Right forelimb (tissue), 1 donor: ENCODE data around the gene PCCA.

Experiments used
- DNase-seq: peaks from one replicate; pipeline ENCODE4 v3.0.0-alpha.2; 2018

Gene PCCA

GRCh38 chr13:100483841-100484381 is 395.0 kb downstream of the PCCA start:
- DNase-seq: no peak

GRCh38 chr13:100484702-100485101 is 395.8 kb downstream of the PCCA start:
- no peak for DNase-seq

- DNase-seq: no peak
Measured at GRCh38 chr13:100485265-100485664, 396.4 kb downstream of the PCCA start.

DNA sequence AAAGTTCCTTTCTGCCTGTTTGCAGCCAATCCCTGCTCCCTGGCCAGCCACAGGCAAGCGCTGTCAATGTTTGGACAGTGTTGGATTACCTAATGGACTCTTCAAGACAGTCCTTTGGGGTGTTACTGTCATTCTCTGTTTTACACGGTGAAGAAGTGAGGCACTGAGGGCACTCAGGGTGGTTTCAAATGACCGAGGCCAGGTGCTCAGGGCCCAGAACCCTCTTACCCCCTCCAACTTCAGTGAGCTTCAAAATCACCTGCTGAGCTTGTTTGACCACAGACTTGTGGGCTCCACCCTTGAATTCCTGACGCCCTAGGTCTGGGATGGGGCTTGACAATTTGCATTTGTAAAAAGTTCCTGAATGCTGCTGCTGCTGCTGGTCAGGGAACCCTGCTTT is 401.8 kb downstream of the PCCA start:
- DNase-seq: no peak

DNA sequence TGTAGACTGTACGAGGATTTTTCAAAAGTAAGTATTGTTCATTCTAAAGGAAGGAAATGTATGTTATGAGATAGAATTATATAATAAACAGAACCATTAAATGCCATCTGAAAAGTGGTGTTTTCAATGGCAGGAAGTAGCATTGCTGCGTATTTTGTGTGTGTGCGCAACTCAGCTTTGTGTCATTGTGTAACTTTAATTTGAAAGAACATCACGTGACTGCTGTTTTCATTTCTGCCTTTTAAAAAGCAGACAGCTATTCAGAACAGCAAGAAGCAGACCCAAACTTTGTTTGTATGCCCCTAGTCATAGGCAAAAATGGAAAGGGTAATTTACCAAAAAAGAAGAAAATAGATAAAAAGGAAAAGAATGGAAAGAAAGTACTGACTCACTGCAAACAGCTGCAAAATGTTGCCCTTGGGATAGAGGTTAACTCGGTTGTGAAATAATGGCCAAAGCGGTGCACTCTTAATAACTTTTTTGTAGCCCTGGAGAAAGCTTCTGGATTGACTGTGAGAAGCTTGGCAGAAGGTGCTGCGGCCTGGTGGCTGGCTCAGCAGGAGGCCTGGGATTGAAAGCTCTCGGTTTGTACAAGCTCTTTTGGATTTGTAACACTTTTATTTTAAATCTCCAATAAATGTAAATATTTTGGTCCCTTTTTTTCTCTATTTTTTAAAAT is 402.4 kb downstream of the PCCA start:
- DNase-seq: no peak

- DNase-seq: no peak
Measured at GRCh38 chr13:100493418-100493817, 404.5 kb downstream of the PCCA start.

GRCh38 chr13:100495455-100495854 is 406.6 kb downstream of the PCCA start:
- DNase-seq: no peak

DNA sequence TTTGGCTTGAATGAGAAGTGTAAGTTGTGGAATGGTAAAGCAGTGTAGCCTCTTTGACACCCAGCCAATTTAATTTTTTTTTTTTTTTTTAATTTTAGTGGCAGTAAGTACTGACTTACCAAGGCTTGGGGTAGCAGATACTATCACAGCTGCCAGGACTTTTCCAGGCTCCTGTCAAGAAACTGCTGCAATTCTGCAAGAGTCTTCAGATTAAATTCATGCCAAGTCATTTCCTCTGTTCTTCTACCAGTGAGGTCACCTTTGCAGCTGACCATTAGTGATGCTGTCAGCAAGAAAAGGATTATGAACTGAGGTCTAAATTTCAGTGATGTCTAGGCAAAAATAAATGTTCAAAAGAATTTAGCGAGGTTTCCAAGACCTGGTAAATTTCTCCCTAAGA is 408.5 kb downstream of the PCCA start:
- no peak for DNase-seq

- no peak for DNase-seq
Measured at GRCh38 chr13:100502446-100502845, 413.6 kb downstream of the PCCA start.

- no peak for DNase-seq
Measured at GRCh38 chr13:100503622-100504021, 414.7 kb downstream of the PCCA start.

GRCh38 chr13:100506154-100506553 is 417.3 kb downstream of the PCCA start:
- no peak for DNase-seq

- DNase-seq: no peak
Measured at GRCh38 chr13:100506600-100507422, 417.9 kb downstream of the PCCA start.

DNA sequence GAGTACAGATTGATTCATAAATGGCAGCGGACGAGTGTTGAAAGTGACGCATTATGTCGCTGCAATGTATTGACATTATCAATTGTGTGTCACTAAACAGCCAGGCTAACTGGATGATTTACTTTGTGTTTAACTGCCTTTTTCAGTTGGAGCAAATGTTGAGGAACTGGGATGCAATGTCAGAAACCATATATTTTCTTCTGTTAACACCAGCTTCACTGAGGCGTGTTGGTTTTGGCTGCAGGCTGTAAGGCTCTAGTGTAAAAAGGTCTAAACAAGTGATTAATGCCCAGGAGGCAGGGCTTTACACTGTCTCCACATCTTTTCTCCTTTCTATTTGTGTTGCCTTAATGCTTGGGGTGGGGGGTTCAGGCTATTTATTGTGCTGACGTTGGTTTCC is 419.6 kb downstream of the PCCA start:
- no peak for DNase-seq

- no peak for DNase-seq
Measured at GRCh38 chr13:100508996-100509395, 420.1 kb downstream of the PCCA start.

GRCh38 chr13:100510208-100510957 is 421.5 kb downstream of the PCCA start:
- DNase-seq: no peak

DNA sequence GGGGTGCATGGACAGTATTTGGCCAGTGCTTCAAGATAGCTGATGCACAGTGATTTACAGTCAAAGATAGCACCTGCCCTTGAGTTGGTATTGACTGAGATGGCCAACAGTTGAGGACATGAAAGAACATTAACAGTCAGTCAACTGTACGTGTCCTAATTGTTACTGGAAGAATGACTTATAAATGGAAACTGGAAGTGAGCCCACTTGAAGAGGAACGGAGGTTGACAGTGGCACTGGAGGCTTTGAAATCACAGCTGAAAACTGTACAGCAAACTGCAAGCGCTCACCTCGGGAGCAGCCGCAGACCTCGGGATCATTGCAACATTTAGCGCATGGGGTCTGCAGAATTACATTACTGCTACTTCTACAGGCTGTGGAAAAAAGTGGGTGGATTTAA is 422.6 kb downstream of the PCCA start:
- DNase-seq: no peak

GRCh38 chr13:100512422-100512821 is 423.5 kb downstream of the PCCA start:
- no peak for DNase-seq

GRCh38 chr13:100513171-100513570 is 424.3 kb downstream of the PCCA start:
- no peak for DNase-seq

GRCh38 chr13:100513987-100514670 is 425.2 kb downstream of the PCCA start:
- DNase-seq: no peak

DNA sequence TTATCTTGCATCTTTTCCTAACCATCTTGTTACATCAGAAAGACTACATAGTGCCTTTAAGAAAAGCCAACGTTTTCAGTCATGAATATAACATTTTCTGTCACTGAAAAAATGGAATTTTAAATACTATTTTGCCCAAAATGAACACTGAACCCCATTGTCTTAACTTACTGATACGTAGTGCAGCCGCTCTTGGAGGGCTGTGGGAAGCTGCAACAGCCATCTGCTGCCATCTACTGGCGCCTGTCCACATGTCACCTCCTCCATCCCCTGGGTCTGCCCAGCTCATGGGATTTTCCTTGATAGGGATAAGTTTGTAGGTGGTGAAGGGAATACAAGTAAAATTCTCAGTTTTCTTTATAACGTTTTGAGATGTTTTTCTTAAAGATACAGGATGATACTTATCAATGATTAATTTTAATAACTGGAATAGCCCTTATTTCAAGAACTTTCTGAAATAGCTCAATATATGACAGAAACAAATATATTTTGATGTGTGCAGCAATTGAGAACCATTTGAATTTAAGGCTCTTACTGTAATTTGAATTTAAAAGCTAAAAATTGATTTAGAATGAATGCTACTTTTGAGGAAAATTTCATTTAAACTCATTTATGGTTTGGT is 426.0 kb downstream of the PCCA start:
- DNase-seq: peak; percentile 79

GRCh38 chr13:100515410-100515800 is 426.5 kb downstream of the PCCA start:
- no peak for DNase-seq

DNA sequence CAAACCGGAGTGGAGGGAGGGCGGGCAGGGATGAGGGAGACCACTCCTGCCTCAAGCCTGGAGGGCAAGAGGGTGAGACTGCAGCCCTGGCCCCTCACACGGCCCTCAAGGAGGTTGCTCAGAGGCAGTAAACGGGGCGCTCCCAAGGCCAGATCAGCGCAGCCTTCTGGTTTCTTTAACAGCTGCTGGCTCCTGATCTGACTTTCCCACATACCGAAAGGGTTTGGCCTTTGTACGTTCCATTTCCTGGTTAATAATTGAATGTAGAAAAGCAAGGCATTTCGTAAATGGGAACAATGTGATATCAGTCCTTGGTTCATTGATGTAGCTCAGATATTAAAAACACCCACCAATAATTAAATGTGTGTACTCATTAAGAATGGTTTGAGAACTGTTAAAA is 428.2 kb downstream of the PCCA start:
- no peak for DNase-seq
